Activated T-helper 9 cell treated with anti-CD3 and anti-CD28 coated beads, Interleukin-2, amount 50 U/mL, for 16 hours (primary cell): ENCODE data around the gene MAN1C1.

Source experiments
- DNase-seq: peaks from one replicate; pipeline ENCODE4 v3.0.0-alpha.2; 2020; ENCODE audit warnings: low read depth

Gene MAN1C1

DNA sequence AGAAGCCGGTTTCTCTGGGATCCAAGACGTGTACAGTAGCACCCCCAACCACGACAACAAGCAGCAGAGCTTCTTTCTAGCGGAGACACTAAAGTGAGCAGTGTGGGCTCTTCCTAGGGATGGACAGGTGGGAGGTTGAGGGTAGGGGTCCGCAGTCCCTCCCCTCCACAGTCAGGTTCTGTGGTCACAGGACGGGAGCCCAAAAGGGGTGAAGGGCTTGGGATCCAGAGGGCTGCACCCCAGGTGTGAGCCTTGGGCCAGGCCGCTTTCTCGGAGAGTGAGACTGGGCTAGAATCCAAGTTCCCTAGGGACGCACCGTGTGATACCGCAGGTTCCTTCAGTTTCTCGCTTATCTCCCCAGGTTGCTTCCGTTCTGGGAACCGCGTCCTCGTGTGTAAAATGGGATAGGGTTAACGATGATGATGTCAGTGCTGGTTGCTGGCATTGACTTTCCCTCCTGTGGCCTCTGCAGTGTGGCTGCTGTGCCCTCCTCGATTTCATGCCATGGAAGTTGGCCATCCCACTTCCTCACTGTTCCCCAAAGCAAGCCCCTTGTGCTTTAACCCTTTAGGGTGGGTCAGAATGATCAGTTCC, 166.1 kb downstream of the MAN1C1 start:
- DNase-seq: no peak

GRCh38 chr1:25784575-25785051, 168.0 kb downstream of the MAN1C1 start:
- no peak for DNase-seq

DNA sequence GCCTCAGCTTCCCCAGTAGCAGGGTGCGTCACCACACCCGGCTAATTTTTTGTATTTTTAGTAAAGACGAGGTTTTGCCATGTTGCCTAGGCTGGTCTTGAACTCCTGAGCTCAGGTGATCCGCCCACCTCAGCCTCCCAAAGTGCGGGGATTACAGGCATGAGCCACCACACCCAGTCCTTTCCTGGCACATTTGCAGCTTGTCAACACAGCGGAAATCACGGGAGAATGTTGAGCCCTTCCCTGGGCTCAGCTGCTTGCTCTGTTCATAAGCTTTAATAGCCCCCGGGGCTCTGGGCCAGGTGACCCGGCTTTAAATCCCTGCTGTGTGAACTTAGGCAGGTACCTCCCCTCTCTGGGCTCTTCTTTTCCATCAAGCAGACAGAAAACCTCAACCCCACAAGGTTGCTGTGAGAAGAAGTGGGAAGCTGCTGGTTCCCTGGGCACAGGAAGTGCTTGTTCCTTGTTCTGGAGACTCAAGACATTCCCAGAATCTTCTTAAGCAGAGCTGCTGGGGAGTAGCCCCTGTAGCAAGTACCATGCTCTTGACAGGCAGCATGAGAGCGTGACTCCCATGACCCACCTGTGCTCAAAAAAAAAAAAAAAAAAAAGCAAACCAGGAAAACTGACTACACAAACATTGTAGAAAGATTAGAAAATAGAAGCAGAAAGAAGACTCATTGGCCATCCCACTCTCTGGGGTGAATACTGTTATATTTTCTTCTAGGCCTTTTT, 168.9 kb downstream of the MAN1C1 start:
- DNase-seq: no peak

- no peak for DNase-seq
Observed at GRCh38 chr1:25786887-25787759, 170.5 kb downstream of the MAN1C1 start.

GRCh38 chr1:25787760-25788166, 171.2 kb downstream of the MAN1C1 start:
- no peak for DNase-seq

DNA sequence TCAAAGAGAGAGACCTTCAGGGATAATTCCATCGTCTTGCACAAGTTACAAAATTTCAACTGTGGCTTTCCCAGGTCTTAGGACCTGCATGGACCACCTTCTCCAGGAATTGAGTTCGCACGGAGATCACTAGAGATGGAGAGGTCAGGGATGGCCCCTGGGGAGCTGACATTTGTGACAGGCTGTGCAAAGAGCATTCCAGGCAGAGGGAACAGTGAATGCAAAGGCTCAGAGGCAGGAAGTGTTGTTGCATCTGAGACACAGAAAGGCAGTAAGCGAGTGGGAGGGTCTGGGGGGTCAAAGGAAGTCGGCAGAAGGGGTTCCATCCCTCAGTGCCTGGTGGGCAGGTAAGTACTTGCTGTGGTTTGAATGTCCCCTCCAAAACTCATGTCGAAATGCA, 173.9 kb downstream of the MAN1C1 start:
- DNase-seq: no peak

GRCh38 chr1:25792115-25792514, 175.5 kb downstream of the MAN1C1 start:
- DNase-seq: no peak

GRCh38 chr1:25793585-25794170, 177.1 kb downstream of the MAN1C1 start:
- DNase-seq: no peak

GRCh38 chr1:25794325-25794724, 177.7 kb downstream of the MAN1C1 start:
- DNase-seq: no peak

GRCh38 chr1:25795211-25795610, 178.6 kb downstream of the MAN1C1 start:
- no peak for DNase-seq

GRCh38 chr1:25795946-25796810, 179.6 kb downstream of the MAN1C1 start:
- no peak for DNase-seq

DNA sequence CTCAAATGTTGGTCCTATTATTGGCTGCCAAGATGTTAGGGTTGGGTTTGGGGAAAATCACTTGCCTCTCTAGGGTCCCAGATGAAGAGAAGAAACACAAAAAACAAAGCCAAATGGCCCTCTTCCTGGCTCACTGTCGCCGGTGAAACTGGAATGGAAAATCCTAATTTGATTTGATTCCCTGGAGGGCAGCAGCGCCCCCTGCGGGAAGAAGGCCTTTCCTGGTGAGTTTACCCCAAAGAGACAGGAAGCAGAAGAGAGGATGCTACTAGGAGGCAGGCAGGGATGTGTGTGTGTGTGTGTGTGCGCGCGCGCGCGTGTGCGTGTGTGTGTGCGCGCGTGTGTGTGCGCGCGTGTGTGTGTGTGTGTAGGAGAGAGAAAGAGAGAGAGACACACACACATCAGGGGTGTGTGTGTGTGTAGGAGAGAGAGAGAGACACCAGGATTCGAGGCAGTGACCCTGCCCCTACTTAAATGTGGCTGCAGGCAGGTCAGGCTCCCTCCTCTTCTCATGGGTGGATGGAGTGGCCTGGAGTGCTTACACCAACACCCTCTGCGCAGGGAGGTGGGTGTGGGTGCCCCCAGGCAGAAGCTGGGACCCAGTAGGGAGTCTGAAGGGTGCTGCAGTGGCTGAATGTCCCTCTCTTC, 180.3 kb downstream of the MAN1C1 start:
- DNase-seq: peak; percentile 71

DNA sequence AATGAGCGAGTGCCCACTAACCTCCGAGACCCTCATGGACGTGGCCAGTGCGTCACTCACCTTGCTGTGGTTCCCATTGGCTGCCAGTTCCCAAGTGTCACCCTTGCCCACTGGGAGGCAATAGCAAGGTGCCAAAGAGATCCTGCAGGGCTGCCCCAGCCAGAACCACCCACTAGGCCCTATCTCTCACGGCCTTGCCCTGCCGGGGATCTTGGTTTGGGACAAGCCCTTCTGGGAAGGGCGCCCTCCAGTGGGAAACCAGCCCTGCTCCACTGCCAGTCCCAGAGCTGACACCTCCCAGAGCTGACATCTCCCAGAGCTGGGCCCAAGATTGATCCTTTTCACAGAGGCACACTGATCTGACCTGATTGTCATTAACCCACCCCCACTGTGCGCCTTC, 181.3 kb downstream of the MAN1C1 start:
- no peak for DNase-seq

GRCh38 chr1:25798666-25799351, 182.2 kb downstream of the MAN1C1 start:
- DNase-seq: no peak

DNA sequence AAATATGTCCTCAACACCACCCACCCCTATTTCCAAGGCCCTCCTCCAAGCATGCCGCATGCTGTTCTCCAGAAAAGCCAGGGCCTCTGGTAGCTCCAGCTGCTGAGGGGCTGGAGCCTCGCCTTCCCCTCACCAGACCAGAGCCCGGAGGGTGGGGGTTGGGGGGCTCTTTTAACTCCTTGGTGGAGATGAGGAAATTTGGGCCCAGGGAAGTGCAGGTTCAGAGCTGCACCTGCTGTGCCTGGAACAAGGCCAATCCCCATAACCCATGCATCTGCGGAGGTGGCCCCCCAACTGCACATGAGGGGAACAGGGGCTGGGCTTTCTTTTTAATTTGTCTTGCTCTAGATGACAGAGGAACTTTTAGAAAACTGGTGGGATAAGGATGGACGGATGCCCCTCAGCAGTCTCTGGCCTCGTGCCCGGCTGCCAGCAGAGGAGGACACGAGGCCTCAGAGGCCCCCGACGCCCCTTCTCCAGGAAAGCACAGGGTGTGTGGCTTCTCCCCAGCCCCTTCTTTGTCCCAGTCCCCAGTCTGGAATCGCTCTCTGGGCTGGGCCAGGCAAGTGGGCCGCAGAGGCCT, 182.9 kb downstream of the MAN1C1 start:
- DNase-seq: no peak

DNA sequence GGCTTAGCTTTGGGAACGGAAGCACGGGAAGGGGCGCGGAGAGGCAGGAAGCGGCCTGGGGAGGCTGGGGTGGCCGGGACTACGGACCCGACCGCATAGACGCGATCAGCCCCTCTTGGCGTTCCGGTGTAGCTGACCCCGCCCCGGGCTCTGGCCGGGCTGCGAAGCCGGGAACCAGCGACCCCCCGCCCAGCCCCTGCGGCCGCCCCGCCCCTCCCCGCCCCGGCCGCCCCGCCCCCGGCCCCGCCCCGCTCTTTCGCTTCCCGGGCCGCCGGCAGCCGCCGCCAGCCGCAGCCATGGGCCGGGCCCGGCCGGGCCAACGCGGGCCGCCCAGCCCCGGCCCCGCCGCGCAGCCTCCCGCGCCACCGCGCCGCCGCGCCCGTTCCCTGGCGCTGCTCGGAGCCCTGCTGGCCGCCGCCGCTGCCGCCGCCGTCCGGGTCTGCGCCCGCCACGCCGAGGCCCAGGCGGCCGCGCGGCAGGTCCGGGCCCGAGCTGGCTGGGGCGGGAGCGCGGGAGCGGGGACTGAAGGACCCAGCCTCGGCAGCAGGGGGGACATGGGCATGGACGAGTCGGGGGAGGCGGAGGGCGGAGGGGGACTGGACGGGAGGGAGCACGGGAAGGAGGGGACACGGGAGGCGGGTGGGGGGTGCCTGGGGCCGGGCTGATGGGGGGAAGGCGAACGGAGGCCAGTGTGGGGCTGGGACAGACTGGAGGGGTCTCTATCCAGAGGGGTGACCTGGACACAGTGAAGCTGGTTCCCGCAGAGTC, 183.5 kb downstream of the MAN1C1 start, which contains the start of gene SELENON:
Gene SELENON, plus strand, starts transcription at position 259 of the 768 bp plus-strand sequence. Its CDS starts 38 bp downstream, at position 297.
- DNase-seq: no peak

DNA sequence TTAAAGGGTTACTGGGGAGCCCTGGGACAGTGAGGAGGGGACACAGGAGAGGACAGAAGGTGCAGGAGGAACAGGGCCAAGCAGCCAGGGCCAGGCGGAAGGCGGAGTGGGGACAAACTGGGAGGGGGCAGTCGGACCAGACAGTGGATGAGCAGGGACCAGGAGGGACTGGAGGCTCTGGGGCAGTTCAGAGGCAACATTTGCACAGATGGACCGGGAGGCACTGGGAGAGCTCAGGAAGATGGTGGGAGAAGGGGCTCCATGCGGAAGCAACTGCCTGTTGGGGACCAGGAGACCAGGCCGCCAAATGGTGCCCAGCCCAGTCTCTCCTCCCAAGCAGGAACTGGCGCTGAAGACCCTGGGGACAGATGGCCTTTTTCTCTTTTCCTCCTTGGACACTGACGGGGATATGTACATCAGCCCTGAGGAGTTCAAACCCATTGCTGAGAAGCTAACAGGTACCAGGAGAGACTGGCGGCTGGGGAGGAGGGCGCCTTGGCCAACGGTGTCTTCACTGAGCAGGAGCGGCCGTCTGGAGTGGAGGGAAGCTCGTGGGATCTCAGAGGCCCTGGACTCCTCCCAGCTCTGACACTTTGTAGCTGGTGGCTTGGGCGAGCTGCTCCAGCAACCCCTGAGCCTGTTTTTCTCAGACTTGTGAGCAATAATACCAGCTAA, 184.2 kb downstream of the MAN1C1 start:
- no peak for DNase-seq

- DNase-seq: no peak
Observed at GRCh38 chr1:25802915-25803314, 186.3 kb downstream of the MAN1C1 start.
